Ramos (cell line): Measurements from ENCODE around the gene ZNF462.
"Not testable (repeated sequence)": the region's sequence is repeated elsewhere in the genome, so short reads cannot be mapped to it uniquely, and the experiment has no call there.

Experiments used
- in situ Hi-C: fragments of 300-500 bp; cut with MboI; formaldehyde crosslinking; loops from one replicate; pipeline ENCODE4 v1.14.3; 2022; ENCODE audit warnings: low sequenced_read_pairs; ENCODE audit not compliant: unreplicated experiment

The ZNF462 gene

GRCh38 chr9:106862821-106863720 is at the start of gene ZNF462:
Gene ZNF462 (plus strand): TSS chr9:106863166. CDS start chr9:106923384, 60,218 bp downstream.
- in situ Hi-C loops, result no loop called here

GRCh38 chr9:106816524-106816923 is 46.4 kb upstream of the ZNF462 start:
- in situ Hi-C loops, result no loop called here

- in situ Hi-C loops, result no loop called here
Measured at GRCh38 chr9:106818034-106818433, 44.9 kb upstream of the ZNF462 start.

- in situ Hi-C loops, result no loop called here
Measured at GRCh38 chr9:106820866-106821265, 42.1 kb upstream of the ZNF462 start.

GRCh38 chr9:106828070-106828469 is 34.9 kb upstream of the ZNF462 start:
- in situ Hi-C loops, result no loop called here

- in situ Hi-C loops, result no loop called here
Measured at GRCh38 chr9:106828965-106829364, 34.0 kb upstream of the ZNF462 start.

GRCh38 chr9:106829666-106830408 is 33.1 kb upstream of the ZNF462 start:
- in situ Hi-C loops, result no loop called here

GRCh38 chr9:106830527-106831150 is 32.3 kb upstream of the ZNF462 start:
- in situ Hi-C loops, result no loop called here

GRCh38 chr9:106834888-106835287 is 28.1 kb upstream of the ZNF462 start:
- in situ Hi-C loops, result no loop called here

- in situ Hi-C loops, result no loop called here
Measured at GRCh38 chr9:106835840-106836239, 27.1 kb upstream of the ZNF462 start.

- in situ Hi-C loops, result no loop called here
Measured at GRCh38 chr9:106843371-106843770, 19.6 kb upstream of the ZNF462 start.

- in situ Hi-C loops, result no loop called here
Measured at GRCh38 chr9:106846307-106846706, 16.7 kb upstream of the ZNF462 start.

GRCh38 chr9:106846857-106847256 is 16.1 kb upstream of the ZNF462 start:
- in situ Hi-C loops, result no loop called here

GRCh38 chr9:106851640-106852039 is 11.3 kb upstream of the ZNF462 start:
- in situ Hi-C loops, result not testable (repeated sequence)

GRCh38 chr9:106857811-106858470 is 5.0 kb upstream of the ZNF462 start:
- in situ Hi-C loops, result no loop called here

- in situ Hi-C loops, result no loop called here
Measured at GRCh38 chr9:106859957-106860720, 2.8 kb upstream of the ZNF462 start.

- in situ Hi-C loops, result no loop called here
Measured at GRCh38 chr9:106860721-106861639, 2.0 kb upstream of the ZNF462 start.

- in situ Hi-C loops, result no loop called here
Measured at GRCh38 chr9:106861640-106862109, 1.3 kb upstream of the ZNF462 start.
